ENCODE measurements around the gene MAP4K2. TPM values are rescaled to one million over a fixed set of nuclear protein-coding genes. Genes with fewer than 3 reads are reported as not detected.

The MAP4K2 gene
- total RNA-seq, 1 experiment from 2014 or later: 34.3 TPM

DNA sequence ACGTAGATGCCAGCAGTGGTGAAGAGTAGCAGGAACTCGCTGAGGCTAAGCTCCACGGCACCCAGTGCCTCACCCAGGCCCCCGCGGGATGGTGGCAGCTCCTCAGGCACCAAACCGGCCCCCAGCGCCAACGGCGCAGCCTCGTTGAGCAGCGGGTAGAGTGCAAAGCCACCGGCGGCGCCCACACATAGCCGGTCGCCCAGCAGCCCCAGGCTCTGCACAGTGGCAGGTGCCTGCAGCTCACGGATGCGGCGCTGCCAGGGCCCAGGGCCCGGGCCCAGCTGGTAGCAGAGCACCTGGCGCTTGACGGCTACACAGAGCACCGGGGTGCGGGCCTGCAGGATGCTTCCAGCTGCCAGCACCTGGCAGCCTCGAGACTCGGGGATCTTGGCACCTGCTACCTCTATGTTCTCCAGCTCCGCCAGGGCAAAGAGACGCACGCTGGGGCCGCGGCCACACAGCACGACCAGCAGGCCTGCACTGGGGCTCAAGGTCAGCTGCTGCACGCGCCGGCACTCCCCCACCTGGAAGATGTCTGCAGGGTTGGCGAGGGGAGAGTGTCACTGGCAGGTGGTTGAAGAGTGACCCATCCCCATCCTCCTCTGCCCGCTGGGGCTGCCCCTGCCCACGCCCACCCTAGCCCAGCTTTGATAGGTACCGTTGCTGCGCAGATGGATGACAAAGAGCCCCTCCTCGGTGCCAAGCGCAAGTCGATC is 26.7 kb upstream of the MAP4K2 start:
- Histone ChIP-seq H3K4me1 (replicated peaks; ENCODE audit: insufficient read depth) (peaks cover 2% of the 10 kb centered on the region; the same call in 1 of the 2 replicates), H3K27ac (no peak overlapping the region), H3K4me3 (no peak overlapping the region), H3K27me3 (ENCODE audit: insufficient read depth, low read depth) (no peaks in the 10 kb centered on the region), H3K36me3 (ENCODE audit: low read depth) (peaks cover 11% of the 10 kb centered on the region), H3K9me3 (ENCODE audit: insufficient read depth, low read depth) (no peaks in the 10 kb centered on the region), H3K9me2 (ENCODE audit: insufficient read depth) (no peaks in the 10 kb centered on the region), H3F3A (ENCODE audit: insufficient read depth, low read depth) (no peaks in the 10 kb centered on the region), H2AFZ (no peak overlapping the region), H3K79me2 (ENCODE audit: low read depth) (no peaks in the 10 kb centered on the region), H4K20me1 (ENCODE audit: insufficient read depth) (no peaks in the 10 kb centered on the region), H3K4me2 (no peak overlapping the region)
- intact Hi-C loops (cut with micrococcal nuclease; ENCODE audit: unreplicated experiment): no loop called here
- POLR2A ChIA-PET (ENCODE audit: unreplicated experiment): no interaction called here
- TF ChIP-seq, protein P1, sequence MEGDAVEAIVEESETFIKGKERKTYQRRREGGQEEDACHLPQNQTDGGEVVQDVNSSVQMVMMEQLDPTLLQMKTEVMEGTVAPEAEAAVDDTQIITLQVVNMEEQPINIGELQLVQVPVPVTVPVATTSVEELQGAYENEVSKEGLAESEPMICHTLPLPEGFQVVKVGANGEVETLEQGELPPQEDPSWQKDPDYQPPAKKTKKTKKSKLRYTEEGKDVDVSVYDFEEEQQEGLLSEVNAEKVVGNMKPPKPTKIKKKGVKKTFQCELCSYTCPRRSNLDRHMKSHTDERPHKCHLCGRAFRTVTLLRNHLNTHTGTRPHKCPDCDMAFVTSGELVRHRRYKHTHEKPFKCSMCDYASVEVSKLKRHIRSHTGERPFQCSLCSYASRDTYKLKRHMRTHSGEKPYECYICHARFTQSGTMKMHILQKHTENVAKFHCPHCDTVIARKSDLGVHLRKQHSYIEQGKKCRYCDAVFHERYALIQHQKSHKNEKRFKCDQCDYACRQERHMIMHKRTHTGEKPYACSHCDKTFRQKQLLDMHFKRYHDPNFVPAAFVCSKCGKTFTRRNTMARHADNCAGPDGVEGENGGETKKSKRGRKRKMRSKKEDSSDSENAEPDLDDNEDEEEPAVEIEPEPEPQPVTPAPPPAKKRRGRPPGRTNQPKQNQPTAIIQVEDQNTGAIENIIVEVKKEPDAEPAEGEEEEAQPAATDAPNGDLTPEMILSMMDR (conservative IDR thresholded peaks at IDR 0.05): no peak
- no peak for TF ChIP-seq EZH2 (IDR thresholded peaks at IDR 0.05; ENCODE audit: low read depth)
- BruUV-seq (replicated peaks): no TSS peak
- CTCF ChIA-PET: no interaction called here
- no peak for DNase-seq

GRCh38 chr11:64827451-64827839 is 24.4 kb upstream of the MAP4K2 start:
- H3K4me2 ChIP-seq: no peak overlapping the region
- POLR2A ChIA-PET (ENCODE audit: unreplicated experiment): interaction anchor here (0.5 kb wide), 1 partner anchor 9 kb away, joined by 7 read pairs; no protein-coding TSS in a partner anchor
- no peaks in the 10 kb centered on the region for H3K79me2 ChIP-seq (ENCODE audit: low read depth)
- H3F3A ChIP-seq (ENCODE audit: insufficient read depth, low read depth): no peaks in the 10 kb centered on the region
- H3K9me2 ChIP-seq (ENCODE audit: insufficient read depth): no peaks in the 10 kb centered on the region
- TF ChIP-seq EZH2 (IDR thresholded peaks at IDR 0.05; ENCODE audit: low read depth): no peak
- TF ChIP-seq, protein P1 (conservative IDR thresholded peaks at IDR 0.05): no peak
- DNase-seq: no peak
- H4K20me1 ChIP-seq (ENCODE audit: insufficient read depth): no peaks in the 10 kb centered on the region
- 0 out of 2 replicates have a peak, but pooled peaks cover 5% of the 10 kb centered on the region for H3K36me3 ChIP-seq (ENCODE audit: low read depth)
- H3K27ac ChIP-seq: no peak overlapping the region
- H3K4me1 ChIP-seq (replicated peaks; ENCODE audit: insufficient read depth): no peaks in the 10 kb centered on the region
- BruUV-seq (replicated peaks): no TSS peak
- CTCF ChIA-PET: no interaction called here
- H3K4me3 ChIP-seq: no peak overlapping the region
- no peaks in the 10 kb centered on the region for H3K27me3 ChIP-seq (ENCODE audit: insufficient read depth, low read depth)
- H3K9me3 ChIP-seq (ENCODE audit: insufficient read depth, low read depth): no peaks in the 10 kb centered on the region
- no peak overlapping the region for H2AFZ ChIP-seq
- intact Hi-C loops (cut with micrococcal nuclease; ENCODE audit: unreplicated experiment): no loop called here

DNA sequence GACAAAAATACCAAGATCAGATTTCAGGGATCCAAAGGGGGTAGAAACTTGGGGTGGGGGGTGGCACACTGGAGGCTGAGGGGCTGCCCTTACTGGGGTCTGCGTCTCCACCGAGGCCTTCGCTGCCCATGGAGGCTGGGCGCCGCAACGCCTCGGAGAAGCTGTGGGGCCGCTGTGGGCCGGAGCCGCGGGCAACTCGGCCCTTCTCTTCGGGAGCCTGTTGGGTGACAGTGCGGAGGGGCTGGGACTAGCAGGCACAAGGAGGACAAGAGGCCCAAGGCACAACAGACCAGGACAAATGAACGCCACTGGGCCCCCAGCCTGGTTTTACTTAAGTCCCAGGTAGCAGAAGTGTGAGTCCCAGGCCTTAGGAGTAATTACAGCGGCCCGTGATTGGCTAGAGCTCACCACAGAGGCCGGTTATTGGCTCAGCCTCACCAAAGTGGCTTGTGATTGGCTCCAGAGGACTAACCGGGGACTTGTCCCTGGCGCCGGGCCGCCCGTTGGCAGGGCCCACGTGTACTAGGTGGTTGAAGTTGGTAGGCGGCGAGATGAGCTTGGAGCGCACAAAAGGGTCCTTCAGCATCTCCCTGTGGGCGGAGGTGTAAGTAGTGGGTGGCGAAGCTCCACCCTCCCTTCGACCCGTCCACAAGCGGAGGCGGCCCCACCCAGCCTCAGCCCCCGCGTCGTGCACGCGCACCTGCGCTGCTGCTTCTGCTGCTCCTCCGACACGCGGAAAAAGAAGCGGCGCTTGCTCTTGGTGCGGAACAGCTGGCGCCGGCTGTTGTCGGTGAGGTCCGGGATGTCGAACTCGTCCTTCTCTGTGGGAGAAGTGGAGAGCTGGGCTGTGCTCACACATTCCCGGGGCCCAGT is 23.8 kb upstream of the MAP4K2 start:
- CTCF ChIA-PET: no interaction called here
- no TSS peak for BruUV-seq (replicated peaks)
- intact Hi-C loops (cut with micrococcal nuclease; ENCODE audit: unreplicated experiment): no loop called here

More for the DNA sequence above, 23.8 kb upstream of the MAP4K2 start:
- Histone ChIP-seq H3F3A (ENCODE audit: insufficient read depth, low read depth) (no peaks in the 10 kb centered on the region), H3K27me3 (ENCODE audit: insufficient read depth, low read depth) (no peaks in the 10 kb centered on the region), H3K9me2 (ENCODE audit: insufficient read depth) (no peaks in the 10 kb centered on the region), H3K9me3 (ENCODE audit: insufficient read depth, low read depth) (no peaks in the 10 kb centered on the region), H3K27ac (no peak overlapping the region), H2AFZ (no peak overlapping the region), H3K79me2 (ENCODE audit: low read depth) (no peaks in the 10 kb centered on the region), H3K4me3 (no peak overlapping the region), H3K4me2 (no peak overlapping the region), H3K36me3 (ENCODE audit: low read depth) (0 out of 2 replicates have a peak, but pooled peaks cover 5% of the 10 kb centered on the region), H3K4me1 (replicated peaks; ENCODE audit: insufficient read depth) (no peaks in the 10 kb centered on the region), H4K20me1 (ENCODE audit: insufficient read depth) (no peaks in the 10 kb centered on the region)
- POLR2A ChIA-PET (ENCODE audit: unreplicated experiment): interaction anchor here (0.5 to 0.6 kb wide), 2 partner anchors 8 to 795 kb away, joined by 5 to 7 read pairs; no protein-coding TSS in a partner anchor
- no peak for TF ChIP-seq EZH2 (IDR thresholded peaks at IDR 0.05; ENCODE audit: low read depth)
- TF ChIP-seq, protein P1 (conservative IDR thresholded peaks at IDR 0.05): no peak
- no peak for DNase-seq
